ENCODE data around the gene FAP.

FAP gene

GRCh38 chr2:162198239-162198638 is 45.0 kb downstream of the FAP start:
- Mint-ChIP-seq H3K27ac (no peak overlapping the region), H3K27me3 (peaks cover 47 to 64% of the 10 kb centered on the region in 2 donors), H3K36me3 (ENCODE audit: insufficient read depth) (no peaks in the 10 kb centered on the region), H3K4me3 (no peak overlapping the region), H3K9me3 (no peaks in the 10 kb centered on the region), H3K4me1 (ENCODE audit: low read depth in 2 of 2) (no peaks in the 10 kb centered on the region)
- DNase-seq (no peak), ATAC-seq (replicated peaks) (no peak)

GRCh38 chr2:162197069-162197825 is 46.0 kb downstream of the FAP start:
- Mint-ChIP-seq H3K27me3 (peaks cover 55 to 72% of the 10 kb centered on the region in 2 donors), H3K9me3 (no peaks in the 10 kb centered on the region), H3K4me1 (ENCODE audit: low read depth in 2 of 2) (no peaks in the 10 kb centered on the region), H3K4me3 (no peak overlapping the region), H3K27ac (no peak overlapping the region), H3K36me3 (ENCODE audit: insufficient read depth) (no peaks in the 10 kb centered on the region)
- DNase-seq (no peak), ATAC-seq (replicated peaks) (no peak)

- Mint-ChIP-seq H3K27ac (no peak overlapping the region), H3K36me3 (ENCODE audit: insufficient read depth) (no peaks in the 10 kb centered on the region), H3K4me1 (ENCODE audit: low read depth in 2 of 2) (no peaks in the 10 kb centered on the region), H3K27me3 (peaks cover 57 to 75% of the 10 kb centered on the region in 2 donors), H3K4me3 (no peak overlapping the region), H3K9me3 (no peaks in the 10 kb centered on the region)
- ATAC-seq (replicated peaks) (no peak), DNase-seq (no peak)
These were observed 46.6 kb downstream of the FAP start for GRCh38 chr2:162196638-162197037.

- no peak for ATAC-seq (replicated peaks)
- Mint-ChIP-seq H3K27me3 (peaks cover 35 to 40% of the 10 kb centered on the region in 2 donors), H3K9me3 (no peaks in the 10 kb centered on the region), H3K36me3 (ENCODE audit: insufficient read depth) (no peaks in the 10 kb centered on the region), H3K27ac (no peak overlapping the region), H3K4me3 (no peak overlapping the region), H3K4me1 (ENCODE audit: low read depth in 2 of 2) (no peaks in the 10 kb centered on the region)
- DNase-seq, result no peak
These were observed 54.8 kb downstream of the FAP start for GRCh38 chr2:162188451-162188850.

GRCh38 chr2:162185541-162186232 is 57.6 kb downstream of the FAP start:
- ATAC-seq (replicated peaks), result no peak

GRCh38 chr2:162184821-162185450 is 58.3 kb downstream of the FAP start:
- ATAC-seq (replicated peaks) (no peak), DNase-seq (no peak)
- H3K4me3 Mint-ChIP-seq, result no peak overlapping the region
- H3K9me3 Mint-ChIP-seq, result no peaks in the 10 kb centered on the region
- H3K4me1 Mint-ChIP-seq (ENCODE audit: low read depth in 2 of 2), result no peaks in the 10 kb centered on the region
- no peak overlapping the region for H3K27ac Mint-ChIP-seq
- peaks cover 24 to 30% of the 10 kb centered on the region in 2 donors for H3K27me3 Mint-ChIP-seq
- no peaks in the 10 kb centered on the region for H3K36me3 Mint-ChIP-seq (ENCODE audit: insufficient read depth)

More at GRCh38 chr2:162185541-162186232, 57.6 kb downstream of the FAP start:
- no peak overlapping the region for H3K4me3 Mint-ChIP-seq
- H3K4me1 Mint-ChIP-seq (ENCODE audit: low read depth in 2 of 2), result no peaks in the 10 kb centered on the region
- no peak for DNase-seq
- H3K9me3 Mint-ChIP-seq, result no peaks in the 10 kb centered on the region
- peaks cover 24 to 26% of the 10 kb centered on the region in 2 donors for H3K27me3 Mint-ChIP-seq
- H3K36me3 Mint-ChIP-seq (ENCODE audit: insufficient read depth), result no peaks in the 10 kb centered on the region
- H3K27ac Mint-ChIP-seq, result no peak overlapping the region

GRCh38 chr2:162184359-162184758 is 58.9 kb downstream of the FAP start:
- Mint-ChIP-seq H3K4me3 (no peak overlapping the region), H3K9me3 (no peaks in the 10 kb centered on the region), H3K36me3 (ENCODE audit: insufficient read depth) (no peaks in the 10 kb centered on the region), H3K4me1 (ENCODE audit: low read depth in 2 of 2) (no peaks in the 10 kb centered on the region), H3K27me3 (peaks cover 26 to 36% of the 10 kb centered on the region in 2 donors), H3K27ac (no peak overlapping the region)
- ATAC-seq (replicated peaks) (no peak), DNase-seq (no peak)

- H3K9me3 Mint-ChIP-seq, result no peaks in the 10 kb centered on the region
- H3K36me3 Mint-ChIP-seq (ENCODE audit: insufficient read depth), result no peaks in the 10 kb centered on the region
- H3K4me1 Mint-ChIP-seq (ENCODE audit: low read depth in 2 of 2), result no peaks in the 10 kb centered on the region
- ATAC-seq (replicated peaks), result no peak
- H3K27me3 Mint-ChIP-seq, result peaks cover 31 to 51% of the 10 kb centered on the region in 2 donors
- no peak overlapping the region for H3K27ac Mint-ChIP-seq
- no peak overlapping the region for H3K4me3 Mint-ChIP-seq
- no peak for DNase-seq
These were observed 60.9 kb downstream of the FAP start for GRCh38 chr2:162182395-162182794.

GRCh38 chr2:162177301-162177700 is 65.9 kb downstream of the FAP start:
- Mint-ChIP-seq H3K27me3 (peaks cover 49 to 52% of the 10 kb centered on the region in 2 donors), H3K36me3 (ENCODE audit: insufficient read depth) (no peaks in the 10 kb centered on the region), H3K9me3 (no peaks in the 10 kb centered on the region), H3K4me1 (ENCODE audit: low read depth in 2 of 2) (no peaks in the 10 kb centered on the region), H3K27ac (no peak overlapping the region), H3K4me3 (no peak overlapping the region)
- DNase-seq (no peak), ATAC-seq (replicated peaks) (no peak)

- Mint-ChIP-seq H3K27ac (no peak overlapping the region), H3K4me1 (ENCODE audit: low read depth in 2 of 2) (no peaks in the 10 kb centered on the region), H3K4me3 (no peak overlapping the region), H3K27me3 (peaks cover 39 to 40% of the 10 kb centered on the region in 2 donors), H3K9me3 (no peaks in the 10 kb centered on the region), H3K36me3 (ENCODE audit: insufficient read depth) (no peaks in the 10 kb centered on the region)
- DNase-seq (no peak), ATAC-seq (replicated peaks) (no peak)
These were observed 67.5 kb downstream of the FAP start for GRCh38 chr2:162175714-162176113.

GRCh38 chr2:162174746-162175145 is 68.5 kb downstream of the FAP start:
- Mint-ChIP-seq H3K27me3 (peaks cover 31% of the 10 kb centered on the region in 2 donors), H3K27ac (no peak overlapping the region), H3K4me3 (no peak overlapping the region), H3K4me1 (ENCODE audit: low read depth in 2 of 2) (no peaks in the 10 kb centered on the region), H3K36me3 (ENCODE audit: insufficient read depth) (no peaks in the 10 kb centered on the region), H3K9me3 (no peaks in the 10 kb centered on the region)
- ATAC-seq (replicated peaks) (no peak), DNase-seq (no peak)

GRCh38 chr2:162172802-162173370 is 70.4 kb downstream of the FAP start:
- DNase-seq (no peak), ATAC-seq (replicated peaks) (no peak)
- H3K27me3 Mint-ChIP-seq, result peaks cover 30 to 35% of the 10 kb centered on the region in 2 donors
- no peak overlapping the region for H3K27ac Mint-ChIP-seq
- H3K4me3 Mint-ChIP-seq, result no peak overlapping the region
- no peaks in the 10 kb centered on the region for H3K4me1 Mint-ChIP-seq (ENCODE audit: low read depth in 2 of 2)
- H3K36me3 Mint-ChIP-seq (ENCODE audit: insufficient read depth), result no peaks in the 10 kb centered on the region
- H3K9me3 Mint-ChIP-seq, result no peaks in the 10 kb centered on the region

- Mint-ChIP-seq H3K4me3 (no peak overlapping the region), H3K4me1 (ENCODE audit: low read depth in 2 of 2) (no peaks in the 10 kb centered on the region), H3K36me3 (ENCODE audit: insufficient read depth) (no peaks in the 10 kb centered on the region), H3K27ac (no peak overlapping the region), H3K27me3 (peaks cover 18 to 46% of the 10 kb centered on the region in 2 donors), H3K9me3 (no peaks in the 10 kb centered on the region)
- no peak for ATAC-seq (replicated peaks)
- DNase-seq, result no peak
These were observed 76.5 kb downstream of the FAP start for GRCh38 chr2:162166745-162167144.

All from effector memory CD8-positive, alpha-beta T cell (primary cell).